Loucy (cell line): ENCODE results near the gene ARFGEF3.

ENCODE experiments used
- H2AFZ ChIP-seq: fragments of 200-600 bp; sonication (generic); 2 replicates; pipeline ENCODE4 v1.6.0; 2016; ENCODE audit warnings: antibody characterized with exemption, mild to moderate bottlenecking, low read length, moderate library complexity
- H3F3A ChIP-seq: fragments of 200-600 bp; 2 replicates; pipeline ENCODE4 v1.6.0; 2016; ENCODE audit warnings: antibody characterized with exemption, low read depth, mild to moderate bottlenecking
- H3K27me3 ChIP-seq: fragments of 200-600 bp; sonication (generic); 2 replicates; pipeline ENCODE4 v1.6.1; 2014; ENCODE audit warnings: low read length, mild to moderate bottlenecking; ENCODE audit not compliant: insufficient read depth, poor library complexity, severe bottlenecking
- H3K36me3 ChIP-seq: fragments of 200-600 bp; sonication (generic); 2 replicates; pipeline ENCODE4 v1.6.1; 2016; ENCODE audit warnings: low read length; ENCODE audit not compliant: insufficient read depth
- H3K4me1 ChIP-seq: fragments of 200-600 bp; sonication (generic); 2 replicates; pipeline ENCODE4 v1.5.1; 2014; ENCODE audit warnings: low read length, mild to moderate bottlenecking; ENCODE audit not compliant: insufficient read depth, poor library complexity, severe bottlenecking
- H3K4me2 ChIP-seq: fragments of 200-600 bp; sonication (generic); 2 replicates; pipeline ENCODE4 v1.6.0; 2014; ENCODE audit warnings: antibody characterized with exemption, low read length, low read depth, mild to moderate bottlenecking; ENCODE audit not compliant: poor library complexity, severe bottlenecking
- H3K4me3 ChIP-seq: fragments of 200-600 bp; sonication (generic); 2 replicates; pipeline ENCODE4 v1.5.1; 2014; ENCODE audit warnings: low read length, mild to moderate bottlenecking, mixed read lengths; ENCODE audit not compliant: poor library complexity, severe bottlenecking
- H3K79me2 ChIP-seq: fragments of 200-600 bp; sonication (generic); 2 replicates; pipeline ENCODE4 v1.6.1; 2014; ENCODE audit warnings: low read length; ENCODE audit not compliant: insufficient read depth
- H3K9ac ChIP-seq: fragments of 200-600 bp; sonication (generic); 2 replicates; pipeline ENCODE4 v1.6.0; 2014; ENCODE audit warnings: mild to moderate bottlenecking, low read depth, low read length, moderate library complexity; ENCODE audit not compliant: poor library complexity, severe bottlenecking
- H3K9me2 ChIP-seq: fragments of 200-600 bp; sonication (generic); replicated peaks from 2 replicates; pipeline ENCODE4 v1.6.1; 2016; ENCODE audit warnings: low read depth, low read length, mixed read lengths
- H3K9me3 ChIP-seq: fragments of 200-600 bp; sonication (generic); 2 replicates; pipeline ENCODE4 v1.6.1; 2014; ENCODE audit warnings: mild to moderate bottlenecking, antibody characterized with exemption, low read length, low read depth; ENCODE audit not compliant: insufficient read depth
- H4K20me1 ChIP-seq: fragments of 200-600 bp; sonication (generic); 2 replicates; pipeline ENCODE4 v1.6.0; 2014; ENCODE audit warnings: antibody characterized with exemption, low read length, mild to moderate bottlenecking; ENCODE audit not compliant: insufficient read depth, poor library complexity, severe bottlenecking
- EZH2phosphoT487 ChIP-seq: fragments of 200-600 bp; IDR thresholded peaks from 2 replicates; pipeline ENCODE4 v1.6.1; 2018; ENCODE audit warnings: antibody characterized with exemption, mild to moderate bottlenecking, moderate library complexity, borderline replicate concordance
- TF ChIP-seq, protein P1 (sequence below): fragments of 200-600 bp; sonication (generic); conservative IDR thresholded peaks from 2 replicates; pipeline ENCODE4 v1.5.1; 2014; ENCODE audit warnings: mild to moderate bottlenecking, antibody characterized with exemption, low read length

The ARFGEF3 gene

GRCh38 chr6:138311268-138311667 is 149.5 kb downstream of the ARFGEF3 start:
- Histone ChIP-seq H4K20me1 (no peaks in the 10 kb centered on the region), H3F3A (no peaks in the 10 kb centered on the region), H3K36me3 (no peaks in the 10 kb centered on the region), H3K4me2 (no peak overlapping the region), H3K27me3 (no peaks in the 10 kb centered on the region), H3K4me3 (no peak overlapping the region), H3K79me2 (no peaks in the 10 kb centered on the region), H3K9me3 (no peaks in the 10 kb centered on the region), H3K9ac (no peak overlapping the region), H2AFZ (no peak overlapping the region), H3K9me2 (no peaks in the 10 kb centered on the region), H3K4me1 (no peaks in the 10 kb centered on the region)
- no peak for TF ChIP-seq EZH2phosphoT487
- TF ChIP-seq, protein P1, sequence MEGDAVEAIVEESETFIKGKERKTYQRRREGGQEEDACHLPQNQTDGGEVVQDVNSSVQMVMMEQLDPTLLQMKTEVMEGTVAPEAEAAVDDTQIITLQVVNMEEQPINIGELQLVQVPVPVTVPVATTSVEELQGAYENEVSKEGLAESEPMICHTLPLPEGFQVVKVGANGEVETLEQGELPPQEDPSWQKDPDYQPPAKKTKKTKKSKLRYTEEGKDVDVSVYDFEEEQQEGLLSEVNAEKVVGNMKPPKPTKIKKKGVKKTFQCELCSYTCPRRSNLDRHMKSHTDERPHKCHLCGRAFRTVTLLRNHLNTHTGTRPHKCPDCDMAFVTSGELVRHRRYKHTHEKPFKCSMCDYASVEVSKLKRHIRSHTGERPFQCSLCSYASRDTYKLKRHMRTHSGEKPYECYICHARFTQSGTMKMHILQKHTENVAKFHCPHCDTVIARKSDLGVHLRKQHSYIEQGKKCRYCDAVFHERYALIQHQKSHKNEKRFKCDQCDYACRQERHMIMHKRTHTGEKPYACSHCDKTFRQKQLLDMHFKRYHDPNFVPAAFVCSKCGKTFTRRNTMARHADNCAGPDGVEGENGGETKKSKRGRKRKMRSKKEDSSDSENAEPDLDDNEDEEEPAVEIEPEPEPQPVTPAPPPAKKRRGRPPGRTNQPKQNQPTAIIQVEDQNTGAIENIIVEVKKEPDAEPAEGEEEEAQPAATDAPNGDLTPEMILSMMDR: no peak

DNA sequence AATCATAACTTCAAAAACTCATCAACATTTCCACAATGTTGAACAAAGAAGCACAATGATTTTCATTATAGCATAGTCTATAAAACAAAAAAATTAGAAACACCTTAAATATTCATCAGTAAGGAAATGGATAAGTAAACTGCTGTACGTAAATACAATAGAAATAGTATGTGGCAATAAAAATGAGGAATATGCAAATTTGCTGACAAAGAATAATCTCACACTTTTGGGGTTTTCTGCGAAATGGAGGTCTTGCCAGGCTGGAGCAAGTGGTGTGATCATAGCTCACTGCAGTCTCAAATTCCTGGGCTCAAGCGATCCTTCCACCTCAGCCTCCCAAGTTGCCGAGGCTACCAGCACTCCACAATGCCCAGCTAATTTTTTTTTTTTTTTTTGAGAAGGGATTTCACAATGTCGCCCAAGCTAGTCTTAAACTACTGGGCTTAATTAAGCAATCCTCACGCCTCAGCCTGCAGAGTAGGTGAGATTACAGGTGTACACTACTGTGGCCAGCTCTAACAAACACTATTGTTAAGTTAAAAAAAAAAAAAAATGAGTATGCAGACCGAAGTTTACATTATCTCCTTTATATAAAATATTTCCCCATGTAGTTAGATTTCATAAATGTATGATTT is 157.1 kb downstream of the ARFGEF3 start:
- H3K36me3 ChIP-seq: no peaks in the 10 kb centered on the region
- H3F3A ChIP-seq: no peaks in the 10 kb centered on the region
- H3K4me1 ChIP-seq: no peaks in the 10 kb centered on the region

DNA sequence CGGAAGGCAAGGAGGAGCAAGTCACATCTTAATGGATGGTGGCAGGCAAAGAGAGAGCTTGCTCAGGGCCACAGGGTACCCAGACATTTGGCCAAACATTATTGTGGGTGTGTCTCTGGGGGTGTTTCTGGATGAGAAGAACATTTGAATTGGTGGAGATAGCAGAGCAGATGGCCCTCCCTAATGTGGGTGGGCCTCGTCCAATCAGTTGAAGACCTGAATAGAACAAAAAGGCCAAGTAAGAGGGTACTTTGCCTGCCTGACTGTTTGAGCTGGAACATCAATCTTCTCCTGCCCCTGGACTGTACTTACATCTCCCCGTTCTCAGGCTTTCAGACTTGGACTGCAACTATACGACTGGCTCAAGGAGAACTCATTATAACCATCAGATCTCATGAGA is 160.2 kb downstream of the ARFGEF3 start:
- Histone ChIP-seq H3K36me3 (no peaks in the 10 kb centered on the region), H3K4me2 (no peak overlapping the region), H3F3A (no peaks in the 10 kb centered on the region), H4K20me1 (no peaks in the 10 kb centered on the region), H2AFZ (no peak overlapping the region), H3K4me3 (no peak overlapping the region), H3K4me1 (no peaks in the 10 kb centered on the region), H3K9me2 (no peaks in the 10 kb centered on the region), H3K9ac (no peak overlapping the region), H3K9me3 (no peaks in the 10 kb centered on the region), H3K27me3 (no peaks in the 10 kb centered on the region), H3K79me2 (no peaks in the 10 kb centered on the region)
- TF ChIP-seq, protein P1: no peak
- no peak for TF ChIP-seq EZH2phosphoT487

More for the DNA sequence above, 157.1 kb downstream of the ARFGEF3 start:
- no peaks in the 10 kb centered on the region for H3K9me2 ChIP-seq
- H3K4me2 ChIP-seq: no peak overlapping the region
- no peaks in the 10 kb centered on the region for H3K79me2 ChIP-seq
- H3K4me3 ChIP-seq: no peak overlapping the region
- H2AFZ ChIP-seq: no peak overlapping the region
- no peaks in the 10 kb centered on the region for H3K9me3 ChIP-seq
- H3K9ac ChIP-seq: no peak overlapping the region
- no peaks in the 10 kb centered on the region for H3K27me3 ChIP-seq
- no peak for TF ChIP-seq EZH2phosphoT487
- TF ChIP-seq, protein P1: no peak
- H4K20me1 ChIP-seq: no peaks in the 10 kb centered on the region
